ENCODE data around the gene EGLN2.

DNA sequence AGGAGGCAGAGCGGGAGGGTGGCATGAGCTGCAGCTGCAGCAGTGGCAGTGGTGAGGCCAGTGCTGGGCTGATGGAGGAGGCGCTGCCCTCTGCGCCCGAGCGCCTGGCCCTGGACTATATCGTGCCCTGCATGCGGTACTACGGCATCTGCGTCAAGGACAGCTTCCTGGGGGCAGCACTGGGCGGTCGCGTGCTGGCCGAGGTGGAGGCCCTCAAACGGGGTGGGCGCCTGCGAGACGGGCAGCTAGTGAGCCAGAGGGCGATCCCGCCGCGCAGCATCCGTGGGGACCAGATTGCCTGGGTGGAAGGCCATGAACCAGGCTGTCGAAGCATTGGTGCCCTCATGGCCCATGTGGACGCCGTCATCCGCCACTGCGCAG is 2.0 kb downstream of the EGLN2 start:
- TF ChIP-seq, protein P1, sequence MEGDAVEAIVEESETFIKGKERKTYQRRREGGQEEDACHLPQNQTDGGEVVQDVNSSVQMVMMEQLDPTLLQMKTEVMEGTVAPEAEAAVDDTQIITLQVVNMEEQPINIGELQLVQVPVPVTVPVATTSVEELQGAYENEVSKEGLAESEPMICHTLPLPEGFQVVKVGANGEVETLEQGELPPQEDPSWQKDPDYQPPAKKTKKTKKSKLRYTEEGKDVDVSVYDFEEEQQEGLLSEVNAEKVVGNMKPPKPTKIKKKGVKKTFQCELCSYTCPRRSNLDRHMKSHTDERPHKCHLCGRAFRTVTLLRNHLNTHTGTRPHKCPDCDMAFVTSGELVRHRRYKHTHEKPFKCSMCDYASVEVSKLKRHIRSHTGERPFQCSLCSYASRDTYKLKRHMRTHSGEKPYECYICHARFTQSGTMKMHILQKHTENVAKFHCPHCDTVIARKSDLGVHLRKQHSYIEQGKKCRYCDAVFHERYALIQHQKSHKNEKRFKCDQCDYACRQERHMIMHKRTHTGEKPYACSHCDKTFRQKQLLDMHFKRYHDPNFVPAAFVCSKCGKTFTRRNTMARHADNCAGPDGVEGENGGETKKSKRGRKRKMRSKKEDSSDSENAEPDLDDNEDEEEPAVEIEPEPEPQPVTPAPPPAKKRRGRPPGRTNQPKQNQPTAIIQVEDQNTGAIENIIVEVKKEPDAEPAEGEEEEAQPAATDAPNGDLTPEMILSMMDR (IDR thresholded peaks at IDR 0.05) = no peak
- TF ChIP-seq POLR2AphosphoS5 (IDR thresholded peaks at IDR 0.05) (no peak), POLR2A (IDR thresholded peaks at IDR 0.05) (no peak), EP300 (IDR thresholded peaks at IDR 0.05) (no peak)

Data from sigmoid colon (tissue), 4 donors.